Body of pancreas (tissue), 4 donors: ENCODE measurements around the gene TBC1D19.

Source experiments
- POLR2A ChIP-seq, 3 donors: fragments of 450-650 bp; IDR thresholded peaks; one replicate each; pipeline ENCODE4 v1.6.1; 2016; ENCODE audit warnings: antibody characterized with exemption in 3 of 3, mild to moderate bottlenecking in 2 of 3
- TF ChIP-seq, protein P1 (sequence below), 7 experiments: fragments of 450-650 bp in 4 of 7; fragments of 200-600 bp in 3 of 7; sonication (generic) in 3 of 7; IDR thresholded peaks; one replicate each; pipeline ENCODE4 v1.5.1; 2016 to 2019; ENCODE audit warnings: antibody characterized with exemption in 7 of 7

DNA sequence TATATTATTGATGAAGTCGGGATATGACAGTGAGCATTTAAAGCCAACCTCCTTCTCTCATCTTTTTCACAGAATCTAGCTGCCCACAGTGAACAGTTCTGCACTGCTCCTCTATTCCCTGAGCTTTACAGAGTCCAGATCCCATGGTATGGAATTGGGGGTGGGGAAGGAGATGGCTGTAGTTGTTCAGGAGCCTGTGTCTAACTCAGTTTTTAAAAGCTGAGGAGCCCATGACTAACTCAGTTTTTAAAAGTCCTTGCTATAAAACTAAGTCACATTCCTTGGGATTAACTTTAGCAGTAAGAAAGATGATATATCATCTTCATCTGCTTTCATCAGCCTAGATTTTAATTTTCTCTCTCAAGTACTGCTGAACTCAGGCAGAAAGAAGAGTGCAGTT, 180.3 kb downstream of the TBC1D19 start:
- no peak for TF ChIP-seq POLR2A (IDR thresholded peaks at IDR 0.05)
- TF ChIP-seq, protein P1, sequence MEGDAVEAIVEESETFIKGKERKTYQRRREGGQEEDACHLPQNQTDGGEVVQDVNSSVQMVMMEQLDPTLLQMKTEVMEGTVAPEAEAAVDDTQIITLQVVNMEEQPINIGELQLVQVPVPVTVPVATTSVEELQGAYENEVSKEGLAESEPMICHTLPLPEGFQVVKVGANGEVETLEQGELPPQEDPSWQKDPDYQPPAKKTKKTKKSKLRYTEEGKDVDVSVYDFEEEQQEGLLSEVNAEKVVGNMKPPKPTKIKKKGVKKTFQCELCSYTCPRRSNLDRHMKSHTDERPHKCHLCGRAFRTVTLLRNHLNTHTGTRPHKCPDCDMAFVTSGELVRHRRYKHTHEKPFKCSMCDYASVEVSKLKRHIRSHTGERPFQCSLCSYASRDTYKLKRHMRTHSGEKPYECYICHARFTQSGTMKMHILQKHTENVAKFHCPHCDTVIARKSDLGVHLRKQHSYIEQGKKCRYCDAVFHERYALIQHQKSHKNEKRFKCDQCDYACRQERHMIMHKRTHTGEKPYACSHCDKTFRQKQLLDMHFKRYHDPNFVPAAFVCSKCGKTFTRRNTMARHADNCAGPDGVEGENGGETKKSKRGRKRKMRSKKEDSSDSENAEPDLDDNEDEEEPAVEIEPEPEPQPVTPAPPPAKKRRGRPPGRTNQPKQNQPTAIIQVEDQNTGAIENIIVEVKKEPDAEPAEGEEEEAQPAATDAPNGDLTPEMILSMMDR (IDR thresholded peaks at IDR 0.05) = no peak
